ENCODE measurements around the gene ABLIM3. TPM values are rescaled to one million over a fixed set of nuclear protein-coding genes. Genes with fewer than 3 reads are reported as not detected.

ABLIM3 gene
- total and polyA plus RNA-seq, 2 of the 8 experiments (the other 6 are each of a cell fraction or from before 2014, with no cell fraction given), result 0.36 to 0.56 TPM

- ChIA-PET POLR2A (ENCODE audit: partially characterized antibody) (no interaction called here), CTCF (ENCODE audit: partially characterized antibody) (interaction anchor here (0.6 to 10.8 kb wide), 7 partner anchors 9 to 511 kb away, joined by 4 to 82 read pairs (median 15); no protein-coding TSS in a partner anchor)
- DNase-seq (ENCODE audit: low read depth in 1 of 2, low spot score in 2 of 2) (no peak), FAIRE-seq (no peak)
- Histone ChIP-seq H3K23me2 (ENCODE audit: low read depth, low read length) (no peaks in the 10 kb centered on the region), H3K18ac (ENCODE audit: extremely low read depth, low read length) (no peak overlapping the region), H3K36me3 (ENCODE audit: control insufficient read depth in 2 of 4, insufficient read depth in 4 of 4, low read length in 3 of 4) (no peaks in the 10 kb centered on the region), H3K79me2 (ENCODE audit: control insufficient read depth in 1 of 2, insufficient read depth in 2 of 2, low read length in 2 of 2) (no peaks in the 10 kb centered on the region), H2BK5ac (ENCODE audit: low read depth, low read length) (no peak overlapping the region), H2BK120ac (replicated peaks; ENCODE audit: low read depth, low read length) (no peak overlapping the region), H4K8ac (ENCODE audit: extremely low read depth, insufficient read depth, low read length) (no peak overlapping the region), H2AFZ (ENCODE audit: low read length) (no peak overlapping the region), H3K27ac (ENCODE audit: low read depth, low read length) (no peak overlapping the region), H3K4me1 (replicated peaks in 1 of 4; ENCODE audit: control insufficient read depth in 3 of 4, insufficient read depth in 4 of 4, low read length in 3 of 4) (peaks cover 0 to 3% (median 0%) of the 10 kb centered on the region in 4 experiments; a peak in 1 of 7 replicates), H4K5ac (ENCODE audit: insufficient read length, low read depth, low read length) (no peak overlapping the region), H3K56ac (replicated peaks; ENCODE audit: insufficient read length, low read depth, low read length) (no peak overlapping the region), H2BK12ac (ENCODE audit: low read depth, low read length) (no peak overlapping the region), H3K27me3 (replicated peaks in 1 of 4; ENCODE audit: control insufficient read depth in 3 of 4, extremely low read depth in 1 of 4, insufficient read depth in 3 of 4, low read length in 3 of 4) (no peaks in the 10 kb centered on the region; a peak in 1 of 7 replicates), H3K4ac (replicated peaks; ENCODE audit: insufficient read length, low read depth, low read length) (no peak overlapping the region), H3K23ac (ENCODE audit: insufficient read length) (no peak overlapping the region), H2AK5ac (ENCODE audit: low read depth, low read length) (no peak overlapping the region), H3K79me1 (ENCODE audit: low read depth, low read length) (no peaks in the 10 kb centered on the region), H4K20me1 (replicated peaks in 1 of 2; ENCODE audit: control insufficient read depth in 1 of 2, insufficient read depth in 2 of 2, low read length in 2 of 2) (peaks cover 0 to 2% of the 10 kb centered on the region in 2 experiments), H2BK20ac (ENCODE audit: low read length) (no peak overlapping the region), H4K91ac (replicated peaks; ENCODE audit: insufficient read length, low read length) (no peak overlapping the region), H3K9ac (replicated peaks in 1 of 4; ENCODE audit: extremely low read depth in 1 of 4, low read depth in 3 of 4, low read length in 3 of 4) (no peak overlapping the region), H3K9me3 (ENCODE audit: insufficient read depth in 2 of 2, low read depth in 1 of 2, low read length in 1 of 2) (no peaks in the 10 kb centered on the region), H3K14ac (ENCODE audit: insufficient read length) (no peak overlapping the region), H2BK15ac (ENCODE audit: low read length) (no peak overlapping the region), H3K4me2 (ENCODE audit: insufficient read depth in 1 of 2, low read depth in 2 of 2, low read length in 2 of 2) (no peak overlapping the region), H3K4me3 (ENCODE audit: extremely low read depth in 1 of 4, insufficient read depth in 2 of 4, low read depth in 3 of 4, low read length in 4 of 4) (no peak overlapping the region)
- 78% methylated on average over 6 of the region's 6 CpGs; no CpG with 5 or more reads in 1 of the 2 experiments for WGBS, 2 experiments (ENCODE audit: extremely low coverage in 1 of 2, insufficient coverage in 1 of 2, insufficient read length in 1 of 2, insufficient replicate concordance in 2 of 2, low coverage in 1 of 2, low lambda C conversion rate in 2 of 2, missing lambda C conversion rate in 1 of 2)
- TF ChIP-seq ATF3 (IDR thresholded peaks at IDR 0.05; ENCODE audit: insufficient read depth, low read depth, low read length), result no peak
- no peak for TF ChIP-seq SAP30 (IDR thresholded peaks at IDR 0.05; ENCODE audit: insufficient read depth, insufficient replicate concordance, low read length)
- TF ChIP-seq FOSL1 (IDR thresholded peaks at IDR 0.05; ENCODE audit: insufficient read depth, low read depth, low read length), result no peak
These were observed 6.4 kb upstream of the ABLIM3 start for GRCh38 chr5:149134778-149135500.
